ENCODE data around the gene BFSP1.

The BFSP1 gene

DNA sequence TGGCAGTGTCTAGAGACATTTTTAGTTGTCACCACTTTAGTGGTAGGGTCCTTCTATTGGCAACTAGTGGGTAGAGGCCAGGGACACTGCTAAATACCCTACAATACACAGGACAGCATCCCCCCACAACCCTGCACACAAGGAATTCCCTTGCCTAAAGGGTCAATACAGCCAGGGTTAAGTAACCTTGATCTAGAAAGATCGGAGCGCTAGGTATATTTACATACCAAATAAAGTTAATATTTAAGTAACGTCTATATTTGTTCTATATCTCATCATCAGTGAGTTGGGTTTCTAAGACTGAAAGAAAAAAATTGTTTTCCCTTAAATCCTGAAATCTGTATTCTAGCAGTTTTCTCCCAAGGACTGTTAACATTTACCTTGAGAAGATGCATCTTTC lies 16.1 kb downstream of the BFSP1 start:
- H3K4me3 ChIP-seq (ENCODE audit: low read depth, low read length): no peak overlapping the region
- ChIA-PET POLR2A (no interaction called here), CTCF (no interaction called here)
- no peaks in the 10 kb centered on the region for H3K9me3 ChIP-seq (ENCODE audit: control insufficient read depth, insufficient read depth, low read depth, low read length)
- H3K36me3 ChIP-seq (ENCODE audit: control insufficient read depth in 2 of 2, insufficient read depth in 1 of 2, low read length in 2 of 2): no peaks in the 10 kb centered on the region
- TF ChIP-seq GLI4 (tag by site-specific recombination; IDR thresholded peaks at IDR 0.05): no peak
- TF ChIP-seq HOXC10 (CRISPR knock-in tag; IDR thresholded peaks at IDR 0.05): no peak
- TF ChIP-seq ZNF529 (tag by site-specific recombination; IDR thresholded peaks at IDR 0.05; ENCODE audit: insufficient replicate concordance): no peak
- TF ChIP-seq, protein P1, sequence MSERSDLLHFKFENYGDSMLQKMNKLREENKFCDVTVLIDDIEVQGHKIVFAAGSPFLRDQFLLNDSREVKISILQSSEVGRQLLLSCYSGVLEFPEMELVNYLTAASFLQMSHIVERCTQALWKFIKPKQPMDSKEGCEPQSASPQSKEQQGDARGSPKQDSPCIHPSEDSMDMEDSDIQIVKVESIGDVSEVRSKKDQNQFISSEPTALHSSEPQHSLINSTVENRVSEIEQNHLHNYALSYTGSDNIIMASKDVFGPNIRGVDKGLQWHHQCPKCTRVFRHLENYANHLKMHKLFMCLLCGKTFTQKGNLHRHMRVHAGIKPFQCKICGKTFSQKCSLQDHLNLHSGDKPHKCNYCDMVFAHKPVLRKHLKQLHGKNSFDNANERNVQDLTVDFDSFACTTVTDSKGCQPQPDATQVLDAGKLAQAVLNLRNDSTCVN (tag by site-specific recombination; optimal IDR thresholded peaks at IDR 0.05): no peak
- TF ChIP-seq, protein P2, sequence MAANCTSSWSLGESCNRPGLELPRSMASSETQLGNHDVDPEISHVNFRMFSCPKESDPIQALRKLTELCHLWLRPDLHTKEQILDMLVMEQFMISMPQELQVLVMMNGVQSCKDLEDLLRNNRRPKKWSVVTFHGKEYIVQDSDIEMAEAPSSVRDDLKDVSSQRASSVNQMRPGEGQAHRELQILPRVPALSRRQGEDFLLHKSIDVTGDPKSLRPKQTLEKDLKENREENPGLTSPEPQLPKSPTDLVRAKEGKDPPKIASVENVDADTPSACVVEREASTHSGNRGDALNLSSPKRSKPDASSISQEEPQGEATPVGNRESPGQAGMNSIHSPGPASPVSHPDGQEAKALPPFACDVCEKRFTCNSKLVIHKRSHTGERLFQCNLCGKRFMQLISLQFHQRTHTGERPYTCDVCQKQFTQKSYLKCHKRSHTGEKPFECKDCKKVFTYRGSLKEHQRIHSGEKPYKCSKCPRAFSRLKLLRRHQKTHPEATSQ (tag by site-specific recombination; IDR thresholded peaks at IDR 0.05): no peak
- TF ChIP-seq ZFP37 (tag by site-specific recombination; IDR thresholded peaks at IDR 0.05): no peak
- TF ChIP-seq ZNF544 (tag by site-specific recombination; IDR thresholded peaks at IDR 0.05): no peak
- no peak for TF ChIP-seq SP2 (tag by site-specific recombination; IDR thresholded peaks at IDR 0.05)
- no peak for TF ChIP-seq ZFP41 (tag by site-specific recombination; IDR thresholded peaks at IDR 0.05; ENCODE audit: borderline replicate concordance)
- TF ChIP-seq, protein P3, sequence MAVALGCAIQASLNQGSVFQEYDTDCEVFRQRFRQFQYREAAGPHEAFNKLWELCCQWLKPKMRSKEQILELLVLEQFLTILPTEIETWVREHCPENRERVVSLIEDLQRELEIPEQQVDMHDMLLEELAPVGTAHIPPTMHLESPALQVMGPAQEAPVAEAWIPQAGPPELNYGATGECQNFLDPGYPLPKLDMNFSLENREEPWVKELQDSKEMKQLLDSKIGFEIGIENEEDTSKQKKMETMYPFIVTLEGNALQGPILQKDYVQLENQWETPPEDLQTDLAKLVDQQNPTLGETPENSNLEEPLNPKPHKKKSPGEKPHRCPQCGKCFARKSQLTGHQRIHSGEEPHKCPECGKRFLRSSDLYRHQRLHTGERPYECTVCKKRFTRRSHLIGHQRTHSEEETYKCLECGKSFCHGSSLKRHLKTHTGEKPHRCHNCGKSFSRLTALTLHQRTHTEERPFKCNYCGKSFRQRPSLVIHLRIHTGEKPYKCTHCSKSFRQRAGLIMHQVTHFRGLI (tag by site-specific recombination; IDR thresholded peaks at IDR 0.05): no peak
- H3K4me1 ChIP-seq (ENCODE audit: control insufficient read depth, insufficient read depth, low read length): no peaks in the 10 kb centered on the region
- H3K27ac ChIP-seq (ENCODE audit: extremely low read depth, low read depth, low read length): no peak overlapping the region

DNA sequence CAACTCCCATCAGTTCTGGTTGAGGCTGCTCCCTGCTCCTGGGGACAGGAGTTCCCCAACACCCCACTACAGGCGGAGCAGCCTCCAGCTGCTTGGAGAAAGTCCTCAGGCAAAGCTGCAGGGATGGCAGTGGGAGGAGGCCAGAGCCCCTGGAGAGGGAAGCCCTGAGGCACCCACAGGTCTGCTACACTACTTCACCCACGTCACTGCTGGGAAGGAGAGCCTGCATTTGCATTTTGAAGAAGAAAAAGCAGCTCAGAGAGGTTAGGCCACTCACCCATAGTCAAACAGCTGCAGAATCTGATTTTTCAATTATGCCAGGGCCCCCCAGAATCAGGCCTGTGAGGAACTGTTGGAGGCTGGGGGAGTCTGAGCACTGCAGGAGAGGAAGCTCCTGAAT lies 17.2 kb downstream of the BFSP1 start:
- no peak for TF ChIP-seq ZNF473 (tag by site-specific recombination; IDR thresholded peaks at IDR 0.05)
- TF ChIP-seq ZNF24 (tag by site-specific recombination; IDR thresholded peaks at IDR 0.05): no peak
- Histone ChIP-seq H3K36me3 (ENCODE audit: control insufficient read depth in 2 of 2, insufficient read depth in 1 of 2, low read length in 2 of 2) (no peaks in the 10 kb centered on the region), H3K9me3 (ENCODE audit: control insufficient read depth, insufficient read depth, low read depth, low read length) (no peaks in the 10 kb centered on the region), H3K4me1 (ENCODE audit: control insufficient read depth, insufficient read depth, low read length) (no peaks in the 10 kb centered on the region), H3K4me3 (ENCODE audit: low read depth, low read length) (no peak overlapping the region), H3K27ac (ENCODE audit: extremely low read depth, low read depth, low read length) (no peak overlapping the region)
- CTCF ChIA-PET: interaction anchor here (0.5 to 2.2 kb wide), 2 partner anchors 9 to 13 kb away, joined by 3 to 16 read pairs; no protein-coding TSS in a partner anchor
- POLR2A ChIA-PET: no interaction called here

DNA sequence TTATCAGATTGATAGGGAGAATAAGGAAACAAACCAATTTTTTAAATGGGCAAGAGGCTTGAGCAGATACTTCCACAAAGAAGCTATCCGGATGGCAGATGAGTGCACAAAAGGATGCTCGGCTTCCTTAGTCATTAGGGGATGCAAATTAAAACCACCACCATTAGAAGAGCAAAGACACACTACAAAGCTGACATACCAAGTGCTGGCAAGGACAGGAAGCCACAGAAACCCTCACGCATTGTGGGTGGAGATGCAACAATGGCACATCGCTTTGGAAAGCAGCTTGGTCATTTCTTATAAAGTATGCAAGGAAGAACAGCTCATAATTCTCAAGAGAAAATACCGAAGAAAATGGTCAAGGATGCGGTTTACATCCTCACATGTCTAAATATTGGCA lies 19.8 kb downstream of the BFSP1 start:
- Histone ChIP-seq H3K9me3 (ENCODE audit: control insufficient read depth, insufficient read depth, low read depth, low read length) (no peaks in the 10 kb centered on the region), H3K27ac (ENCODE audit: extremely low read depth, low read depth, low read length) (no peak overlapping the region), H3K4me3 (ENCODE audit: low read depth, low read length) (no peak overlapping the region), H3K36me3 (ENCODE audit: control insufficient read depth in 2 of 2, insufficient read depth in 1 of 2, low read length in 2 of 2) (no peaks in the 10 kb centered on the region), H3K4me1 (ENCODE audit: control insufficient read depth, insufficient read depth, low read length) (no peaks in the 10 kb centered on the region)
- TF ChIP-seq ZNF221 (tag by site-specific recombination; IDR thresholded peaks at IDR 0.05; ENCODE audit: borderline replicate concordance): no peak
- TF ChIP-seq ZNF202 (tag by site-specific recombination; IDR thresholded peaks at IDR 0.05; ENCODE audit: borderline replicate concordance): no peak
- TF ChIP-seq ZSCAN23 (tag by site-specific recombination; IDR thresholded peaks at IDR 0.05): no peak
- TF ChIP-seq, protein P4, sequence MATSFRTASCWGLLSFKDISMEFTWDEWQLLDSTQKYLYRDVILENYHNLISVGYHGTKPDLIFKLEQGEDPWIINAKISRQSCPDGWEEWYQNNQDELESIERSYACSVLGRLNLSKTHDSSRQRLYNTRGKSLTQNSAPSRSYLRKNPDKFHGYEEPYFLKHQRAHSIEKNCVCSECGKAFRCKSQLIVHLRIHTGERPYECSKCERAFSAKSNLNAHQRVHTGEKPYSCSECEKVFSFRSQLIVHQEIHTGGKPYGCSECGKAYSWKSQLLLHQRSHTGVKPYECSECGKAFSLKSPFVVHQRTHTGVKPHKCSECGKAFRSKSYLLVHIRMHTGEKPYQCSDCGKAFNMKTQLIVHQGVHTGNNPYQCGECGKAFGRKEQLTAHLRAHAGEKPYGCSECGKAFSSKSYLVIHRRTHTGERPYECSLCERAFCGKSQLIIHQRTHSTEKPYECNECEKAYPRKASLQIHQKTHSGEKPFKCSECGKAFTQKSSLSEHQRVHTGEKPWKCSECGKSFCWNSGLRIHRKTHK (tag by site-specific recombination; IDR thresholded peaks at IDR 0.05): no peak
- TF ChIP-seq SALL2 (tag by site-specific recombination; IDR thresholded peaks at IDR 0.05; ENCODE audit: borderline replicate concordance): no peak
- POLR2A ChIA-PET: no interaction called here
- CTCF ChIA-PET: no interaction called here
